Thyroid gland (tissue), 4 donors: Measurements from ENCODE around the gene CHN2. TPM values are rescaled to one million over a fixed set of nuclear protein-coding genes. Genes with fewer than 3 reads are reported as not detected.

Experiments
- DNase-seq, 2 donors: peaks; one replicate each; pipeline ENCODE4 v3.0.0-alpha.2; 2019
- H3K27ac ChIP-seq, 3 donors: fragments of 200-600 bp; sonication (generic); 1 replicate in 2 of 3; 2 replicates in 1 of 3; pipeline ENCODE4 v1.5.1; 2016 to 2019; ENCODE audit warnings: mild to moderate bottlenecking in 1 of 3, moderate library complexity in 1 of 3
- H3K27me3 ChIP-seq: fragments of 200-600 bp; sonication (generic); one replicate; pipeline ENCODE4 v1.5.1; 2019
- H3K36me3 ChIP-seq, 2 donors: fragments of 200-600 bp; sonication (generic); one replicate each; pipeline ENCODE4 v1.5.1; 2016 to 2019
- H3K4me1 ChIP-seq, 2 donors: fragments of 200-600 bp; sonication (generic); one replicate each; pipeline ENCODE4 v1.5.1; 2017 to 2019
- H3K4me3 ChIP-seq, 3 donors: fragments of 200-600 bp; sonication (generic); replicated peaks in 1 of 3; 1 replicate in 2 of 3; 2 replicates in 1 of 3; pipeline ENCODE4 v1.5.1; 2016; ENCODE audit warnings: mild to moderate bottlenecking in 1 of 3
- H3K9me3 ChIP-seq: fragments of 200-600 bp; sonication (generic); one replicate; pipeline ENCODE4 v1.5.1; 2017
- CTCF ChIP-seq, 6 experiments: fragments of 200-600 bp in 3 of 6; fragments of 450-650 bp in 3 of 6; sonication (generic) in 3 of 6; IDR thresholded peaks; one replicate each; pipeline ENCODE4 v1.5.1; 2016 to 2019; ENCODE audit warnings: antibody characterized with exemption in 6 of 6, mild to moderate bottlenecking in 2 of 6, inconsistent platforms in 1 of 6, moderate library complexity in 1 of 6
- POLR2A ChIP-seq, 2 donors: fragments of 450-650 bp; IDR thresholded peaks; one replicate each; pipeline ENCODE4 v1.6.1; 2017; ENCODE audit warnings: antibody characterized with exemption in 2 of 2, mild to moderate bottlenecking in 2 of 2, moderate library complexity in 1 of 2
- WGBS, 2 donors: methylation state at CpG; one replicate each; pipeline ENCODE4 v1.1.5; 2017; 5-methylcytosine and 5-hydroxymethylcytosine counted together
- intact Hi-C: fragments of 100-400 bp; cut with DNase I; formaldehyde crosslinking; loops from one replicate; pipeline ENCODE4 v1.15.1; 2023
- total RNA-seq, 4 donors: library from RNA; depleted of rRNA; stranded (reverse); fragments of >200 nt; gene quantifications; one replicate each; pipeline ENCODE4 v1.2.3, GENCODE V29; 2016

CHN2 gene
- total RNA-seq, 4 donors from 2014 or later, result 11.7 to 54.3 (median 41.4) TPM

DNA sequence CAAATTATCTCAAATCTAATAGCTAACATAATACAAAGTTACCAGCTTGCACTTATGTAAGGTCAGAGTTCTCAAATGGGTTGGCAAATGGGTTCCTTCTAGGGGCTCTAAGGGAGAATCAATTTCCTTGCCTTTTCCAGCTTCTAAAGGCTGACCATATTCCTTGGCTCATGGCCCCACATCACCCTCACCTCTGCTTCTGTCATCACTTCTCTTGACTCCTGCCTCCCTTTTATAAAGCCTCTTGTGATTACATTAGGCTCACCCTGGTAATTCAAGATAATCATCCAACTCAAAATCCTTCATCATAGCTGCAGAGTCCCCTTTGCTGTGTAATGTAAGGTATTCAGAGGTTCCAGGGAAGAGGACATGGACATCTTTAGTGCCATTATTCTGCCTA, 42.1 kb downstream of the CHN2 start:
- Histone ChIP-seq H3K4me3 (no peak overlapping the region), H3K9me3 (no peaks in the 10 kb centered on the region), H3K27ac (no peak overlapping the region), H3K4me1 (no peaks in the 10 kb centered on the region), H3K27me3 (no peaks in the 10 kb centered on the region), H3K36me3 (no peaks in the 10 kb centered on the region)
- TF ChIP-seq CTCF (IDR thresholded peaks at IDR 0.05) (no peak), POLR2A (IDR thresholded peaks at IDR 0.05) (no peak)
- no peak for DNase-seq
- intact Hi-C loops, result no loop called here

DNA sequence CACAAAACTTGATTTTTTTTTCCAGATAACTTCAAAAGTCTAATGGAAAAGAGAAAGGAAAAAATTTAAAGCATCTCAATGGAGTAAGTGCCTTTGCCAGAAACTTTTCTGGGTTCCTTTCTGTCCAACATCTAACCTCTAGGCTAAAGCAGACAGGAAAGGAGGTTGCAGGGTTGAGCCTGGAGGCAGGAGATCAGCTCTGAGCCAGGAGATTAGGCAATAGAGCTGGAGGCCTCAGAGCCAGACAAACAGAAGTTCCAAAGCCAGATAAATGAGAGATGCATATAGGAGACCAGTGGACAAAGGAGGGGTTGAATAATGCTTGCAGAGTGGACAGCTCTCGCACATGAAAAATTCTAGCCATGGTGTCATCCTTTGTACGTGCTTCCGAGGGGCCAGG, 42.9 kb downstream of the CHN2 start:
- no peak overlapping the region for H3K4me3 ChIP-seq
- TF ChIP-seq POLR2A (IDR thresholded peaks at IDR 0.05) (no peak), CTCF (IDR thresholded peaks at IDR 0.05) (no peak)
- no peaks in the 10 kb centered on the region for H3K4me1 ChIP-seq
- WGBS, 2 donors, result 86 to 88% methylated on average over 3 of the region's 3 CpGs
- no peaks in the 10 kb centered on the region for H3K27me3 ChIP-seq
- DNase-seq, result no peak
- H3K36me3 ChIP-seq, result no peaks in the 10 kb centered on the region
- intact Hi-C loops, result no loop called here
- H3K9me3 ChIP-seq, result no peaks in the 10 kb centered on the region
- no peak overlapping the region for H3K27ac ChIP-seq

DNA sequence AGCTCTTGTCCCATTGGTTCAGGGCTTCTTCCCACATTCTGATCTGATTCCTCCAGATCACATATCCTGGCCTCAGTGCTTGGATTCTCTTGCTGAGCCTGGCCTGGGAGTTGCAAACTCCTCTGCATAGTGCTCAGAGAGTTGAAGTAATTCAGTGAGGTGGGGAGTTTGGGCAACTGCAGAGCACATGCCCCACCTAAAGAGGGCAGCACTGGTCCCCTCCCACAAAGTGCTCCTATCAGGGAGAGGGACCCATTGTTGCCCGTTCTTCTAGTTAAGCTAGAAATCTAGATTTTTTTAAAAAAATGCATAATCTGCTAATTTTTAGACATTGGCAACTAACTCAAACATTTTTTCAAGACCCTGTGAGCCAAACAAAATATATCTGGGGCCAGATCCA, 45.1 kb downstream of the CHN2 start:
- no peaks in the 10 kb centered on the region for H3K27me3 ChIP-seq
- H3K9me3 ChIP-seq, result no peaks in the 10 kb centered on the region
- DNase-seq, result no peak
- no peaks in the 10 kb centered on the region for H3K4me1 ChIP-seq
- no peak overlapping the region for H3K27ac ChIP-seq
- H3K36me3 ChIP-seq, result no peaks in the 10 kb centered on the region
- intact Hi-C loops, result no loop called here
- TF ChIP-seq CTCF (IDR thresholded peaks at IDR 0.05) (no peak), POLR2A (IDR thresholded peaks at IDR 0.05) (no peak)
- 90 to 92% methylated on average over 1 of the region's 1 CpG for whole genome bisulfite sequencing, 2 donors
- H3K4me3 ChIP-seq, result no peak overlapping the region

GRCh38 chr7:29242265-29242664, 47.7 kb downstream of the CHN2 start:
- Histone ChIP-seq H3K4me3 (no peak overlapping the region), H3K9me3 (no peaks in the 10 kb centered on the region), H3K4me1 (no peaks in the 10 kb centered on the region), H3K27me3 (no peaks in the 10 kb centered on the region), H3K27ac (no peak overlapping the region), H3K36me3 (no peaks in the 10 kb centered on the region)
- intact Hi-C loops, result no loop called here
- DNase-seq, result no peak
- TF ChIP-seq CTCF (IDR thresholded peaks at IDR 0.05), result no peak
- WGBS, 2 donors, result 82 to 87% methylated on average over 3 of the region's 3 CpGs

DNA sequence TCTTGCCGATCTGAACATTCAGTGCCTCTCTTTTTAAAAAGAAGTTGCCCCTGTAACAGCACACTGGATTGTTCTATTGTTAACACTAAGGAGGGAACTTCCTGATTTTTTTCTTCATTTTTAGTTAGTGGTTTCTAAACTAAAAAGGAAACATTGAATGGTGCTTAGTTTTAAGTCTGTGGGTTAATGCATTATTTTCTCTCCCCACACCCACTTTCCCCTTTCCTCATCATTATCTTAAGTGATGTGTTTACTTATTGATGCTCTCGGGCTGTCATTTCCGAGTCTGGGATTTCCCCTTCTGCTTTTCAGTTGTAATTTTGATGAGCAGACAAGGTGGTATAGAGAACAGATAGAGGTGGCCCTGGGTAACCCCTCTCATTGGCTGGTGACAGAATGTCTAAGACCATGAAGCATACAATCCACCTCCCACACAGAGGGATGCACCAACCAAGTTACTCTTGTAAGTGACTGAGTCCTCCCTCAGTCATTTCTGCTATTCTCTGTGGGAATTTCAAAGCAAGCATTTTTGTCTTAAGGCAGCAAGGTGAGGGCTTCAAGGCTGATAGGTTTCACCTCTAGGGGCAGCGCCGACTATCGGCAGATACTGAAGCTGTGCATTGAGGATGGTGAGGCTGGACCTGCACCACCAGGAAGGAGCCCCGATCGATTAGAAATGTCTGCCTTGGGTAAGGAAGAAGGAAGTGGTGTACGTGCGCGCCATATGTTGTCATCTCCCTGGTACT, 49.5 kb downstream of the CHN2 start:
- no peak for TF ChIP-seq CTCF (IDR thresholded peaks at IDR 0.05)
- TF ChIP-seq POLR2A (IDR thresholded peaks at IDR 0.05), result no peak
- Histone ChIP-seq H3K27me3 (no peaks in the 10 kb centered on the region), H3K36me3 (no peaks in the 10 kb centered on the region), H3K4me1 (no peaks in the 10 kb centered on the region), H3K4me3 (no peak overlapping the region), H3K9me3 (no peaks in the 10 kb centered on the region), H3K27ac (no peak overlapping the region)
- 73 to 84% methylated on average over 6 to 11 of the region's 11 CpGs for WGBS, 2 donors
- no peak for DNase-seq
- intact Hi-C loops, result no loop called here
